ENCODE data around the gene CLTA. TPM values are rescaled to one million over a fixed set of nuclear protein-coding genes. Genes with fewer than 3 reads are reported as not detected.

Gene CLTA, protein sequence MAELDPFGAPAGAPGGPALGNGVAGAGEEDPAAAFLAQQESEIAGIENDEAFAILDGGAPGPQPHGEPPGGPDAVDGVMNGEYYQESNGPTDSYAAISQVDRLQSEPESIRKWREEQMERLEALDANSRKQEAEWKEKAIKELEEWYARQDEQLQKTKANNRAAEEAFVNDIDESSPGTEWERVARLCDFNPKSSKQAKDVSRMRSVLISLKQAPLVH
- 120 TPM for total RNA-seq
- polyA plus RNA-seq = 210 TPM

DNA sequence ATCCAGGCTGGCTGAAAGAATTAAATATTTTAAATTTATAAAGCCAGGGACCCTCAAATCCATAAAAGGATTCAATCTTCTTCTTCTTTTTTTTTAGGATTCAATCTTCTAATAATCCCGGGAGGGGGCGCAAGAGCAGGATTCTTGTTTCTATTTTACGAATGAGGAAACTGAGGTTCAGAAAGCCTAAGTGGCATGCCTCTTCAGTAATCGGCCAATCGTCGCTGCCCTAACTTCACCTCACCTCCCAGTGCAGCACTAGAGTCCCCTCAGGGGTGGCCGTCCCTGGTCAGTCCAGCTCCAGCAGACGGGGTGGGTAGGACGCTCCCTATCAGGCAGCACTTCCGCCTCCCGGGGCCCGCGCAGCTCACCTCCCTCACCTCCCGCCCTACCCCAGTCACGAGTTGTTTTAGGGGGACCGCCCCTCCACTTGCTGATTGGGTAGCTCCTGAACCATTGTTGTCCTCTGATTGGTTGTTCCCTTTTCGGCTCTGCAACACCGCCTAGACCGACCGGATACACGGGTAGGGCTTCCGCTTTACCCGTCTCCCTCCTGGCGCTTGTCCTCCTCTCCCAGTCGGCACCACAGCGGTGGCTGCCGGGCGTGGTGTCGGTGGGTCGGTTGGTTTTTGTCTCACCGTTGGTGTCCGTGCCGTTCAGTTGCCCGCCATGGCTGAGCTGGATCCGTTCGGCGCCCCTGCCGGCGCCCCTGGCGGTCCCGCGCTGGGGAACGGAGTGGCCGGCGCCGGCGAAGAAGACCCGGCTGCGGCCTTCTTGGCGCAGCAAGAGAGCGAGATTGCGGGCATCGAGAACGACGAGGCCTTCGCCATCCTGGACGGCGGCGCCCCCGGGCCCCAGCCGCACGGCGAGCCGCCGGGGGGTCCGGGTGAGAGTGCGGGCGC, at the start of gene CLTA:
Gene CLTA, plus strand, starts transcription at position 534 of the 902 bp plus-strand sequence. Its CDS starts 136 bp downstream, at position 670.
- WGBS = under 1% methylated on average over 68 of the region's 68 CpGs
- Histone ChIP-seq H3K4me3 (ENCODE audit: low read depth, low read length) (peak within 1 kb of the TSS; percentile 94), H3K36me3 (ENCODE audit: insufficient read depth) (no peaks in the 10 kb centered on the region), H3K27ac (ENCODE audit: low read depth) (peak within 1 kb of the TSS; percentile 86), H3K4me1 (ENCODE audit: insufficient read depth) (peaks cover 2% of the 10 kb centered on the region)
- DNase-seq (ENCODE audit: extremely low spot score) = peak; percentile 98

DNA sequence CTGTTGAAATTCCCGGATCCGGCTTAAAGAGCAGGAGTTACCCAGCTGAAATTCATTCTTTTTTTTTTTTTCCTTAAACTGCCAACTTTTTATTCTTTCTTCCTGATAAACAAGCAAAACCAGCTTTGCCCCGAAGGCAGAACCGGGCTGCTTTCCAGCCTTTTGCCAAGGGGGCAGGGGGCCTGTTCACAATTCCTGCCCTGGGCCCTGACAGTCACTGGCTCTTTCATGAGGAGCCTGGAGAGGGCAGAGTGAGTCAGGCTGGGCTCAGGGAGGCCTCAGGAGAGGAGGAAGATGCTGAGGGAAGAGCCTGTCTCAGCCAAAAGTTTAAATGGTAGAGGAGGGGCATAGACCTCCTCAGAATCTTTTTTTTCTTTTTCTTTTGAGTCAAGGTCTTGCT, 49.4 kb upstream of the CLTA start:
- no peaks in the 10 kb centered on the region for H3K36me3 ChIP-seq (ENCODE audit: insufficient read depth)
- H3K27ac ChIP-seq (ENCODE audit: low read depth) = no peak overlapping the region
- H3K4me3 ChIP-seq (ENCODE audit: low read depth, low read length) = no peak overlapping the region
- H3K4me1 ChIP-seq (ENCODE audit: insufficient read depth) = peaks cover 2% of the 10 kb centered on the region
- no peak for DNase-seq (ENCODE audit: extremely low spot score)
- WGBS = 39% methylated on average over 4 of the region's 4 CpGs

DNA sequence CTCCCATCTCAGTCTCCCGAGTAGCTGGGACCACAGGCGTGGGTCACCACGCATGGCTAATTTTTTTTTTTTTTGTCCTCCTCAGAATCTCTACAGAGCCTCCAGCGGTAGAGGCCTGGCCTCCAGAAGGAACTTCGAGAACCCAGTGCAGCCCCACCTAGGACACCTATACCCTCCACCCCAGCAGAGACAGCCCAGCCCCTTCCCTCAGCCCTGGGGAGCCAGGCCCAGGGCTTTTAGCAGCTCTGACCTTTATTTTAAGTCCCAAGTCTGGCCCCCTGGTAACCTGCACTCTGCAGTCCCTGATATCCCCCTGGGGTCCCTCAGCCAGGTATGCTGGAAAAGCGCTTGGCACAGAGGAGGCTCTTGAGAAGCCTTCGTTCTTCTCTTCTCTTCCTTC, 49.0 kb upstream of the CLTA start:
- DNase-seq (ENCODE audit: extremely low spot score) = no peak
- 84% methylated on average over 7 of the region's 7 CpGs for WGBS
- Histone ChIP-seq H3K4me1 (ENCODE audit: insufficient read depth) (peaks cover 2% of the 10 kb centered on the region), H3K36me3 (ENCODE audit: insufficient read depth) (no peaks in the 10 kb centered on the region), H3K27ac (ENCODE audit: low read depth) (no peak overlapping the region), H3K4me3 (ENCODE audit: low read depth, low read length) (no peak overlapping the region)

DNA sequence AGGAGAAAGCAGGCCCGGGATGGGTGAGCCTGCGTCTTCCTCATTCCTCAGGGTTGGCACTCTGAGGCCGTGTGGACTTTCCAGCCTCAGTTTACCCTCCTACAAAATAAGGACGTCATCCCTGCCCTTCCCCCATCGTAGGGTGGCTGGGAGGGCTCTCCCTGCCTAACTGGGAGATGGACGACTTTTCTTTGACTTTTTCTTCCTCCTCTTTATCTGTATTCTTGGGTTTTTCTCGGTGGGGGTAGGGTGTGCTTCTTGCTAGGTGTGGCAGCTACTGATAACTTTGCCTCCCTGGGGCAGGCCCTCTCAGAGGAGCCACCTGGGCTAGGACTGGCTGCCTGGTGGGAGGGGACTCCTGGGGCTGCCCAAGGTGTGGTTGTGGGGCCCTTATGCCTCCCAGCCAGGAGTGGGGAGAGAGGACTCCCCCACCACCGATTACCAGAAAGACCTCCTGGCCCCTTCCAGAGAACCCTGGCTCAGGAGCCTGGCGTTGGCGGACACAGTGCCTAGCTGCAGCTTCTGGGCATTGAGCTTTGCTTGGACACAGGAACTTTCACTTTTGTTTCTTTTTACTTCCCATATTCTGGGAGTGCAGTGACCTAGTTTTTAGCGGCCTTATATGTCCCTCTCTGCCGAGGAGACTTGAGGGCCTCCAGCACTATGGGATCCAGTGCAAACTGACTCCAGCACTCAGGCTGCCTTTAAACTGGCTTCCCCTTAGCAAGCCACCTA, 48.0 kb upstream of the CLTA start:
- peaks cover 2% of the 10 kb centered on the region for H3K4me1 ChIP-seq (ENCODE audit: insufficient read depth)
- no peak overlapping the region for H3K4me3 ChIP-seq (ENCODE audit: low read depth, low read length)
- 41% methylated on average over 12 of the region's 12 CpGs for WGBS
- DNase-seq (ENCODE audit: extremely low spot score) = no peak
- H3K36me3 ChIP-seq (ENCODE audit: insufficient read depth) = no peaks in the 10 kb centered on the region
- H3K27ac ChIP-seq (ENCODE audit: low read depth) = peak overlapping the region; percentile 51

DNA sequence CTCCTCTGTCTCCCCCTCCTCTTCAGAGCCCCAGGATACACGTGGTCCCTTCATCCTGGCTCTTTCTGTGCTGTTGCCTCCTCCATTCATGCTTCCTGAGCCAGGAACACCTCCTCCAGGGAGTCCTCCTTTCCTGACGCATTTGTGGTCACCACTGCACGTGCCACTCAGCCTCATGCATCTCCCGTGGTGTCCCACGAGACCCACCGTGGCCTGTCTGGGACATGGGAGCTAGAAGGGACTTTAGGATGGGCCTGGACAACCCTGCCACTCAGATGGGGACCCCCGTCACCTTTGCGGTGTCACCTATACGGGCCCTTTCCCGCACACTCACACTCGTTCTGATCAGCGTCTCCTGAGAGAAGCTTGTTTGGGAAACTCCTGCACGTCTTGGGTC, 47.5 kb upstream of the CLTA start:
- no peak for DNase-seq (ENCODE audit: extremely low spot score)
- 72% methylated on average over 13 of the region's 13 CpGs for WGBS
- Histone ChIP-seq H3K27ac (ENCODE audit: low read depth) (peak overlapping the region; percentile 34), H3K36me3 (ENCODE audit: insufficient read depth) (no peaks in the 10 kb centered on the region), H3K4me3 (ENCODE audit: low read depth, low read length) (no peak overlapping the region), H3K4me1 (ENCODE audit: insufficient read depth) (no peaks in the 10 kb centered on the region)

DNA sequence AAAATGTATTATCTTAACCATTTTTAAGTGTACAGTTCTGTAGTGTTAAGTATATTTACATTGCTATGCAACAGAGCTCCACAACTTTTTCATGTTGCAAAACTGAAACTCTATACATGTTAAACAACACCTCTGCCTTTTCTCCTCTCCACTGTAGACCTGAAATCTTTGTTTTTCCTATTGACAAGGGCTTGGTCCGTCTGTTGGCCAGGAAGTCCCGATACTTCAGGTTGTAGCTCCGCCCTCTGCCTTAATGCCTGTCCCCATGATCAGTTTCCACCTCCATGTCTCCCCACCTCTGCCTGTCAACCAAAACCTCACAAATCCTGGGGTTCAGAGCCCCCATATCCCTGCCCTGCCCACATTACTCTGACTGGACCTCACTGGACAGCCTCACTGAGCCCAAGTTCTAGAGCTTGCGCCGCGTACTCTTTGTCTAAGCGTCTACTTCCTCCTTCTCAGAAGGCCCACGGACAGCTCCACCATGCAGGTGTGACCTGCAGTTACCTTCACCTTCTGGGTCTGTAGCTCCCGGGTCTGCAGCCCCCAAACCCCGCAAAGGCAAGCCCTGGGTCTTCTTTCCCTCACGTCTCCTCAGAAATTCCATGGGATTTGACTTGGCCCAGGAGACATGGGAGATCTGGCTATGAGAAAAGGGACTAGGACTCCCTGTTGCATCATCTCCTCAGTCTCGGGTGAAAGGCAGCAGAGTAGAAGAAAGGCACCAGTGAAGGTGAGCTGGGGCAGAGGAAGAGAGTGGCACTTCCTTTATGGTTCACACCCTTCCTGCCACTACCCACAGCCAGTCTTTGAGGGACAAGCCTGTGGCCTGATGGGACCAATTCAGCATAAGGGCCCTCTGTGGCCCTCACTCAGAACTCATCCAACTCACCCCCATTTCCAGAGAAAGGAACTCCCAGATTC, 46.1 kb upstream of the CLTA start:
- H3K4me3 ChIP-seq (ENCODE audit: low read depth, low read length) = no peak overlapping the region
- no peak overlapping the region for H3K27ac ChIP-seq (ENCODE audit: low read depth)
- H3K4me1 ChIP-seq (ENCODE audit: insufficient read depth) = no peaks in the 10 kb centered on the region
- H3K36me3 ChIP-seq (ENCODE audit: insufficient read depth) = no peaks in the 10 kb centered on the region
- DNase-seq (ENCODE audit: extremely low spot score) = no peak
- 85% methylated on average over 12 of the region's 12 CpGs for WGBS

DNA sequence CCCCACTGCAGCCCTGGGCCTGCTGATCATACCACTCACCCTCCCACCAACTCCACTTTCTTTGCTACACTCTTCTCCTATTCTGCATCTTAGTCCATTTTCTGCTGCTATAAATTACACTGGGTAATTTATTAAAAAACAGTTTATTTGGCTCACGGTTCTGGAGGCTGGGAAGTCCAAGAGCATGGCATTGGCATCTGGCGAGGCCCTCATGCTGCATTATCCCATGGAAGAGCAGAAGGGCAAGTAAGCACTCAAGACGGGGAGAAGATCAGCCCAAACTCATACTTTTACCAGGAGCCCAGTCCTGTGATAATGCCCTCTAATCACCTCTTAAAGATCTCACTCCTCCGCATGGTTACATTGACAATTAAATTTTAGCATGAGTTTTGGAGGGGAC, 44.8 kb upstream of the CLTA start:
- Histone ChIP-seq H3K27ac (ENCODE audit: low read depth) (no peak overlapping the region), H3K36me3 (ENCODE audit: insufficient read depth) (no peaks in the 10 kb centered on the region), H3K4me3 (ENCODE audit: low read depth, low read length) (no peak overlapping the region), H3K4me1 (ENCODE audit: insufficient read depth) (no peaks in the 10 kb centered on the region)
- DNase-seq (ENCODE audit: extremely low spot score) = no peak
- WGBS = 95% methylated on average over 4 of the region's 4 CpGs

DNA sequence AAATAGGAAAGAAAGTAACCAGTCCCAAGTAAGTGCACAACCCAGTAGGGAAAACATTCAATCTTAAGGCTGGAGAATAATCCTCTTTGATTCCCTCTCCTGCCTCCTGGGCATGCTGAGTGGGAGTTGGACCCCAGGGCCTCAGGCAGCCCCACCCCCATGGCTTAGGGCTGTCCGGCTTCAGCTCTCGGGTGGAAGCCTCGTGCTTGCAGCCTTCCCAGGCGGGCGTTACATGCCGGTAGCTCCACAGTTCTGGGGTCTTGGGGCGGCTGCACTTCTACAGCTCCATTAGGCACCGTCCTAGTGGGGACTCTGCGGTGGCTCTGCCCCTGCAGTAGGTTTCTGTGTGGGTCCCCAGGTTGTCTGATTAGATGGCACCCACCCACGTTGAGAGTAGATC, 44.1 kb upstream of the CLTA start:
- no peak for DNase-seq (ENCODE audit: extremely low spot score)
- 76% methylated on average over 10 of the region's 10 CpGs for WGBS
- no peaks in the 10 kb centered on the region for H3K36me3 ChIP-seq (ENCODE audit: insufficient read depth)
- no peak overlapping the region for H3K4me3 ChIP-seq (ENCODE audit: low read depth, low read length)
- H3K27ac ChIP-seq (ENCODE audit: low read depth) = no peak overlapping the region
- no peaks in the 10 kb centered on the region for H3K4me1 ChIP-seq (ENCODE audit: insufficient read depth)

DNA sequence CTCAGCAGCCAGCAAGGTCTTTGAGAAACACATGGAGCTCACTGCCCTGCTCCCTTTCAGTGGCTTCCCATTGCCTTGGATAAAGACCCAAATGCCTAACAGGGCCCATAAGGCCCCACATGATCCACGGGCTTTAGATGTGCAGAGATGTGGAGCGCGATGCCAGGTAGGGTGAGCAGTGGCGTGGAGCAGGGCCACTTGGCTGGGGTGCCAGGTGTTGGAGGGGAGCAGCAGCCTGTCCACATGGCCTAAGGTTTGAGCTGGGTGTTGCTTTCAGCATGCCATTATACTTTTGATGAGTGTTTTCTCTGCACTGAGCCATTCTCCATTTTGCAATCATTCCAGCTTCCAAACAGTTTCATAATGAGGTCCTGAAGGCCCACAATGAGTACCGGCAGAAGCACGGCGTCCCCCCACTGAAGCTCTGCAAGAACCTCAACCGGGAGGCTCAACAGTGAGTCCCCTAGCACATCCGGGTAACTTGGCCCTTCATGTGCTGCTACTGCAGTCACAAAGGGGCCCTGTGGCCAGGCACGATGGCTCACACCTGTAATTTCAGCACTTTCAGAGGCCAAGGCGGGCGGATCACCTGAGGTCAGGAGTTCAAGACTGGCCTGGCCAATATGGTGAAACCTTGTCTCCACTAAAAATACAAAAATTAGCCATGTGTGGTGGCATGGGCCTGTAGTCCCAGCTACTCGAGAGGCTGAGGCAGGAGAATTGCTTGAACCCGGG, 43.1 kb upstream of the CLTA start:
- Histone ChIP-seq H3K4me1 (ENCODE audit: insufficient read depth) (no peaks in the 10 kb centered on the region), H3K4me3 (ENCODE audit: low read depth, low read length) (no peak overlapping the region), H3K36me3 (ENCODE audit: insufficient read depth) (no peaks in the 10 kb centered on the region), H3K27ac (ENCODE audit: low read depth) (no peak overlapping the region)
- no peak for DNase-seq (ENCODE audit: extremely low spot score)
- WGBS = 85% methylated on average over 14 of the region's 14 CpGs

DNA sequence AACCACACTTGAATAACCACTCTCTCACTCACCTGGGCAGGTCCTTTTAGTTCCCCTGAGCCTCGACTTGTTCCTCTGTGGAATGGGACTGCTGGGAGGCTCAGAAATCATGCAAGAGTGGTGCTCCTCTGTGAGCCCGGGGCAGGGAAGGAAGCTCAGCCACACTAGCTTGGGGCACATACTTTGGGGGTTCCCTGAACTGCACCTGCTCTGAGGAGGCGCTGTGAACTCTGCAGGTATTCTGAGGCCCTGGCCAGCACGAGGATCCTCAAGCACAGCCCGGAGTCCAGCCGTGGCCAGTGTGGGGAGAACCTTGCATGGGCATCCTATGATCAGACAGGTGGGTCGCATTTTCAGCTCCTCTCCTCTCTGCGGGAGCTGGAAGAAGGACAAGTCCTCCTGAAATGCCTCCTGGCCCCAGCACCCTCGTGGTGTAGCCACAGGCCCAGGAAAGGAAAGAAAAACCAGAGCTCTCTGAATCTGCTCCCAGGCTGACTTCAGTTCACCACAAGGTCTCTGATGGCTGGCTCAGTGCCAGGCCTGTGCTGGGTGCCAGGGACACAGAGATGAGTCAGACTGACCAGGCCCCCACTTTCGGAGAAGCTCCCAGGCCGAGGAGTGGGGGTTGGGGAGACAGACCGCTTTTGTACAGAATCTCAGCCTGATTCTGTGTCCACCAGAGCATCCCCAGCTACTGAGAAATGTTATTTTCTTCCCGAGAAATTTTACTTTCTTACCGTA, 42.2 kb upstream of the CLTA start:
- Histone ChIP-seq H3K27ac (ENCODE audit: low read depth) (peak overlapping the region; percentile 13), H3K4me3 (ENCODE audit: low read depth, low read length) (no peak overlapping the region), H3K36me3 (ENCODE audit: insufficient read depth) (no peaks in the 10 kb centered on the region), H3K4me1 (ENCODE audit: insufficient read depth) (no peaks in the 10 kb centered on the region)
- peak; percentile 75 for DNase-seq (ENCODE audit: extremely low spot score)
- WGBS = 28% methylated on average over 14 of the region's 14 CpGs

DNA sequence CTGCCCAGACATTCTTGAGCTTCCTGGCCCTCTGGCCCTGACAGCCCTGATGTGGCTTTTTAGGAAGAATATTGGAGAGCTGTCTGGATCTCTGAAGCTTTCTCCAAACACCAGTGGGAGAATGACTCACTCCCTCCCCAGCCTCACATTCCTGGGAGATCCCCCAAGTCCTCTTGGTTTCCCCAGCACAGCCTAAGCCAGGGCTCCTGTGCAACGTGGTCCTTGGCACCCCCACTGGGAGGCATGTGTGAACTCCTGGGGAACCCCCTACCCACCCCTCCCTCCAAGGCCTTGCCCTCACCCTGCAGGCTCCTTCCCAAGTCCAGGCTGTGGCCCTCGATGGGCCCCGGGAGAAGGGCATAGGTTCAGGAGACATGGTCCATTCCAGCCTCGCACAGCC, 41.5 kb upstream of the CLTA start:
- H3K4me1 ChIP-seq (ENCODE audit: insufficient read depth) = no peaks in the 10 kb centered on the region
- no peak overlapping the region for H3K27ac ChIP-seq (ENCODE audit: low read depth)
- WGBS = 39% methylated on average over 4 of the region's 4 CpGs
- no peak for DNase-seq (ENCODE audit: extremely low spot score)
- H3K36me3 ChIP-seq (ENCODE audit: insufficient read depth) = no peaks in the 10 kb centered on the region
- no peak overlapping the region for H3K4me3 ChIP-seq (ENCODE audit: low read depth, low read length)
